Measurements from ENCODE around the gene PLXNA4.
"Not testable (repeated sequence)": the region's sequence is repeated elsewhere in the genome, so short reads cannot be mapped to it uniquely, and the experiment has no call there.

PLXNA4 gene

DNA sequence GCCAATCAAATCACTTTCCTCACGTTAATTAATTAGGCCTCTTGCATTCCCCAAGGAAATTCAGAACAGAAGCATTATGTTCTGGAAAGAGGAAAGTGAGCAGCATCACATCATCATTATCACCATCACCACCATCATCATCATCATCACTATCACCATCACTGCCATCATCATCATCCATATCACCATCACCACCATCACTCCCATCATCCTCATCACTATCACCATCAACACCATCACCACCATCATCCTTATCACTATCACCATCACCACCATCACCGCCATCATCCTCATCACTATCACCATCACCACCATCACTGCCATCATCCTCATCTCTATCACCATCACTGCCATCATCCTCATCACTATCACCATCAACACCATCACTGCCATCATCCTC lies 31.4 kb upstream of the PLXNA4 start:
- TF ChIP-seq, protein P1, sequence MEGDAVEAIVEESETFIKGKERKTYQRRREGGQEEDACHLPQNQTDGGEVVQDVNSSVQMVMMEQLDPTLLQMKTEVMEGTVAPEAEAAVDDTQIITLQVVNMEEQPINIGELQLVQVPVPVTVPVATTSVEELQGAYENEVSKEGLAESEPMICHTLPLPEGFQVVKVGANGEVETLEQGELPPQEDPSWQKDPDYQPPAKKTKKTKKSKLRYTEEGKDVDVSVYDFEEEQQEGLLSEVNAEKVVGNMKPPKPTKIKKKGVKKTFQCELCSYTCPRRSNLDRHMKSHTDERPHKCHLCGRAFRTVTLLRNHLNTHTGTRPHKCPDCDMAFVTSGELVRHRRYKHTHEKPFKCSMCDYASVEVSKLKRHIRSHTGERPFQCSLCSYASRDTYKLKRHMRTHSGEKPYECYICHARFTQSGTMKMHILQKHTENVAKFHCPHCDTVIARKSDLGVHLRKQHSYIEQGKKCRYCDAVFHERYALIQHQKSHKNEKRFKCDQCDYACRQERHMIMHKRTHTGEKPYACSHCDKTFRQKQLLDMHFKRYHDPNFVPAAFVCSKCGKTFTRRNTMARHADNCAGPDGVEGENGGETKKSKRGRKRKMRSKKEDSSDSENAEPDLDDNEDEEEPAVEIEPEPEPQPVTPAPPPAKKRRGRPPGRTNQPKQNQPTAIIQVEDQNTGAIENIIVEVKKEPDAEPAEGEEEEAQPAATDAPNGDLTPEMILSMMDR (conservative IDR thresholded peaks at IDR 0.05; ENCODE audit: low read depth, low read length), result no peak
- H3K4me3 ChIP-seq (ENCODE audit: low read depth, low read length), result no peak overlapping the region
- DNase-seq (ENCODE audit: low read depth), result no peak

GRCh38 chr7:132604121-132604520 lies 27.9 kb upstream of the PLXNA4 start:
- TF ChIP-seq, protein P1 (conservative IDR thresholded peaks at IDR 0.05; ENCODE audit: low read depth, low read length), result no peak
- DNase-seq (ENCODE audit: low read depth), result no peak
- no peak overlapping the region for H3K4me3 ChIP-seq (ENCODE audit: low read depth, low read length)

DNA sequence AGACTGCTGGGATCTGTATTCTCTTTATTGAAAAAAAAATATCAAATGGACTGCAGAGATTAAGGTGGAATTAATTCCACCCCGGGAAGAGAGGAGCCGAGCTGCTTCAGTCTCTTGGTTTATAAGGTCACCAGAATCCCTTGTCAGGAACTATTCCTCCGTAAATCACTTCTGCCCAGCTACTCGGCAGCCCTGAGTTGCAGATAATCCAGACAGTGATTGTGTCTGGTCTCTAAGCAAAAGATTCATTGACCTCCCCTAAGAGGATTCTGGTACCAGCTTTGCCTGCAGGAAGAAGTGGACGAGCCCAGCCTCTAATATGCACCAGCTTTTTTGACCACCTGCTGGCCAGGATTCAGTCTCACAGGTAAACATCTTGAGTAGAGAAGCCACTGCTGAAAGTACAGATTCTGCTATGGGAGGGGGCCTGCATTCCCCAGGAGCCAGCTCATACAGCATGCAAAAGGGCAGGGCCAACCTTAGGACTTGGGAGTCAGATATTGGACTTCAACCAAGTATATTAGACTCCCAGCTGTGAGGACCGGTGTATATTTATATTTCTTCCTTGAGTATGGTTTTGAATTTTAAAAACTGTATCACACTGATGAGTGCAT lies 27.1 kb upstream of the PLXNA4 start:
- TF ChIP-seq, protein P1 (conservative IDR thresholded peaks at IDR 0.05; ENCODE audit: low read depth, low read length), result no peak
- no peak overlapping the region for H3K4me3 ChIP-seq (ENCODE audit: low read depth, low read length)
- DNase-seq (ENCODE audit: low read depth), result no peak

GRCh38 chr7:132601783-132602182 lies 25.5 kb upstream of the PLXNA4 start:
- TF ChIP-seq, protein P1 (conservative IDR thresholded peaks at IDR 0.05; ENCODE audit: low read depth, low read length), result no peak
- DNase-seq (ENCODE audit: low read depth), result no peak
- no peak overlapping the region for H3K4me3 ChIP-seq (ENCODE audit: low read depth, low read length)

DNA sequence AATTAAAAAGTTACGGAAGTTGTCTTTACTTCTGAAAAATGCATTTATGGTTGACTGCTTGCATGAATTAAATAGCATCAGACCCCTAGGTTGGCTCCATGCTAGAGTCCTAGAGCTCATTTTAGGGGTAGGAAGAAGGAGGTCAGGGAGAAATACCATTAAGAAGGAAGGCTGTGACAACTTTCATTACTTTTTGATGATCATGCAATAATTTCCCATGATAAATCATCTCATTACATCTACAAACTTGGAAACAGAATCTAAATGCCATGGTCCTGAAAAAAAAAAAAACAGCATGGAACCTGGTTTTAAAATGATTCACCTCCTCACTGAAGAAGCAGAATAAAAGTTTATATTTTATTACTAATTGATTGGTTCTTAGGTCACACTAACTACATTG lies 20.3 kb upstream of the PLXNA4 start:
- TF ChIP-seq, protein P1 (conservative IDR thresholded peaks at IDR 0.05; ENCODE audit: low read depth, low read length), result no peak
- no peak overlapping the region for H3K4me3 ChIP-seq (ENCODE audit: low read depth, low read length)
- no peak for DNase-seq (ENCODE audit: low read depth)

DNA sequence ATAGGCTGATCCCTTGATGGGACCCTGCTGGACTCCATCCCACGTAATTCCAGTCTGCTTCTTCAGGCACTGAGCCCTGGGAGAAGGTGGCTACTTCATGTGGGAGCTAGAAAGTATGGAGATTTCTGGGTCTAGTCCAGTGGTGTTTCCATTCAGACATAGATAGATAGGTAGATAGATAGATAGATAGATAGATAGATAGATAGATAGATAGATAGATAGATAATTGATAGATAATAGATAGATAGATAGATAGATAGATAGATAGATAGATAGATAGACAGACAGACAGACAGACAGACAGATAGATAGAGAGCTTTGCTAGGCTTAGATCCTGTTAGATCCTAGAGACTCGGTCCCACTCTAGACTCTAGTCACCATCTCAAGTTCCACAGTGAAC lies 18.5 kb upstream of the PLXNA4 start:
- not testable (repeated sequence) for H3K4me3 ChIP-seq (ENCODE audit: low read depth, low read length); DNase-seq (ENCODE audit: low read depth)

GRCh38 chr7:132592936-132593335 lies 16.7 kb upstream of the PLXNA4 start:
- TF ChIP-seq, protein P1 (conservative IDR thresholded peaks at IDR 0.05; ENCODE audit: low read depth, low read length), result no peak

More at GRCh38 chr7:132592936-132593335, 16.7 kb upstream of the PLXNA4 start:
- H3K4me3 ChIP-seq (ENCODE audit: low read depth, low read length), result no peak overlapping the region
- DNase-seq (ENCODE audit: low read depth), result no peak

Measured in choroid plexus epithelial cell (primary cell).